OCI-LY3 (cell line): ENCODE measurements around the gene PGAP2.
A peak's percentile ranks its signal among the peaks of the same experiment; 100 is the strongest.
"Not testable (repeated sequence)": the region's sequence is repeated elsewhere in the genome, so short reads cannot be mapped to it uniquely, and the experiment has no call there.

Experiments used
- H2AFZ ChIP-seq: fragments of 200-600, 300-600 bp; shearing (Covaris generic); 2 replicates; pipeline ENCODE4 v1.6.0; 2014; ENCODE audit warnings: antibody characterized with exemption, low read depth, low read length
- H3K27ac ChIP-seq: fragments of 200-600, 300-600 bp; sonication (generic); 2 replicates; pipeline ENCODE4 v1.5.1; 2014; ENCODE audit warnings: mild to moderate bottlenecking, low read length, moderate library complexity, mixed read lengths
- H3K27me3 ChIP-seq: fragments of 200-600, 300-600 bp; sonication (generic); 2 replicates; pipeline ENCODE4 v1.6.1; 2014; ENCODE audit warnings: low read depth, low read length, mixed read lengths
- H3K36me3 ChIP-seq: fragments of 200-600, 300-600 bp; sonication (generic); replicated peaks from 2 replicates; pipeline ENCODE3; 2014; ENCODE audit warnings: low read depth, low read length, mixed read lengths
- H3K4me1 ChIP-seq: fragments of 300-600, 200-600 bp; sonication (generic); 2 replicates; pipeline ENCODE4 v1.6.1; 2014; ENCODE audit warnings: low read length, mixed read lengths
- H3K4me2 ChIP-seq: fragments of 200-600, 300-600 bp; sonication (generic); 2 replicates; pipeline ENCODE4 v1.6.1; 2014; ENCODE audit warnings: low read length, mixed read lengths
- H3K4me3 ChIP-seq: fragments of 300-600, 200-600 bp; sonication (generic); 2 replicates; pipeline ENCODE4 v1.5.1; 2014; ENCODE audit warnings: antibody characterized with exemption, mild to moderate bottlenecking, low read length, moderate library complexity
- H3K79me2 ChIP-seq: fragments of 300-600, 200-600 bp; shearing (Covaris generic); 2 replicates; pipeline ENCODE4 v1.6.1; 2014; ENCODE audit warnings: mild to moderate bottlenecking, low read length, mixed read lengths
- H3K9ac ChIP-seq: fragments of 300-600, 200-600 bp; shearing (Covaris generic); 2 replicates; pipeline ENCODE4 v1.6.0; 2014; ENCODE audit warnings: mild to moderate bottlenecking, low read length, moderate library complexity
- H3K9me3 ChIP-seq: fragments of 200-600, 300-600 bp; shearing (Covaris generic); 2 replicates; pipeline ENCODE4 v1.6.1; 2014; ENCODE audit warnings: low read length, mixed read lengths; ENCODE audit not compliant: insufficient read depth
- H4K20me1 ChIP-seq: fragments of 200-600, 300-600 bp; sonication (generic); 2 replicates; pipeline ENCODE4 v1.6.1; 2016; ENCODE audit warnings: low read length, mixed read lengths; ENCODE audit not compliant: insufficient read depth
- EZH2phosphoT487 ChIP-seq: fragments of 200-600 bp; shearing (Covaris generic); IDR thresholded peaks from 2 replicates; pipeline ENCODE4 v1.6.1; 2018; ENCODE audit warnings: antibody characterized with exemption, mixed run types, low read depth
- TF ChIP-seq, protein P1 (sequence below): fragments of 200-600, 300-600 bp; sonication (generic); IDR thresholded peaks from 2 replicates; pipeline ENCODE4 v1.5.1; 2014; ENCODE audit warnings: antibody characterized with exemption, low read length, low read depth

The PGAP2 gene

DNA sequence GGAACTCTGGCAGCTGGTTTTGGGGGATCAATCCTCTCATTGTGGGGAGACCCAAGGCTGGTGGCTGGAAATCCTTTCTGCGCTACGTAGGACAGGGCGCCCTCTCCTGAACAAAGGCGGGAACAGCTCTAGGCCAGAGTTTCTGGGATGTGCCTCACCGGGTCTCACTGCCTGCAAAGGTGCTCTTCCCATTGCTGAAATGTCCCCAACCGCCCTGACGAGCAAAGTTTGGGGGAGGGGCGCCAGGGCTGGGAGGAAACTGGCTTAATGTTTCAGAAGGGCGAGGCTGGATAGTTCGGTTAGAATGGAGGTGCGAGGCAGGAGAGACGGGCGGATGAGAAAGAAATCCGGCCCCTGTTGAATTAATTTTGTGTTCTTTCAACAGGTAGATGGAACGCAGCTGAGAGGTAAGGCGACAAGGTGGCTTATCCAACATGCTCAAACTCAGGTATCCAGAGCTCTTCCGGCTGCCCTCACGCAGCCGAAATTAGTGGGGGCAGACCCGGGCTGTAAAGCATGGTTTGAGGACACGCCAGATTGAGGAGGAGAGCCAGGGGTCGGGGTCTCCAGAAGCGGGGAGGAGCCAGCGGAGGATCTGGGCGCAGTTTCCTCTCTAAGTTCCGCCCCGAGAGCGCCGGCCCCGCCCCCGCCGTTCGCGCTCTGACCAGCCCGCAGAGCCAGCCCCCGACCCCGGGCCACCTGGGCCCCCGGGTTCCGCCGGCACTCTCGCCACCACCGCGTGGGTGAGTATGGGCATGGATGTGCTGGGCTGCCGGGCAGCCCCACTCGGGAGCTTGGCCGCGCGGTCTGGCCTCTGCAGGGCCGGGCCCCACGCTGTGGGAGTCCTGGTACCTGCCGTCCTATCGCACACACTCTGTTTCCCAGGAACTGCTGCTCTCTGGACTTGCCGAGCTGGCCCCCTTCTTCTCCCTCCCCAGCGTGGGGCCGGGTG lies at the start of gene PGAP2:
Gene PGAP2 (plus strand): TSS at position 652 of the 952 bp plus-strand sequence. CDS start 2,700 bp downstream, outside the sequence.
- Histone ChIP-seq H3K9ac (peak within 1 kb of the TSS; percentile 91), H3K27ac (peak within 1 kb of the TSS; percentile 43)

DNA sequence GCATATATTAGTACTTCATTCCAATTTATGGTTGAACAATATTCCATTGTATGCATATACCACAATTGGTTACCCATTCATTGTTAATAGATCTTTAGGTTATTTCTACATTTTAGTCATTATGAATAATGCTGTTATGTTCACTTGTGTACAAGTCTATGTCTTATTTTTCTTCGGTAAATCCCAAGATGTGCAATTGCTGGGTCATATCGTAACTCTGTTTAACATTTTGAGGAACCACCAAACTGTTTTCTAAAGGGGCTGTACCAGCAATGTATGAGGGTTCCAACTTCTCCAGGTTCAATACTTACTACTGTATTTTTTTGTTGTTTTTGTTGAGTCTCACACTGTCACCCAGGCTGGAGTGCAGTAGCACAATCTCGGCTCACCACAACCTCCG lies 44.1 kb upstream of the PGAP2 start:
- H4K20me1 ChIP-seq: no peaks in the 10 kb centered on the region

More for the DNA sequence above, at the start of gene PGAP2:
- H3K4me3 ChIP-seq: peak within 1 kb of the TSS; percentile 94
- H4K20me1 ChIP-seq: no peaks in the 10 kb centered on the region
- H3K27me3 ChIP-seq: no peaks in the 10 kb centered on the region
- H3K79me2 ChIP-seq: no peaks in the 10 kb centered on the region
- peaks cover 4% of the 10 kb centered on the region; the same call in 1 of the 2 replicates for H3K4me1 ChIP-seq
- no peak for TF ChIP-seq EZH2phosphoT487
- TF ChIP-seq, protein P1, sequence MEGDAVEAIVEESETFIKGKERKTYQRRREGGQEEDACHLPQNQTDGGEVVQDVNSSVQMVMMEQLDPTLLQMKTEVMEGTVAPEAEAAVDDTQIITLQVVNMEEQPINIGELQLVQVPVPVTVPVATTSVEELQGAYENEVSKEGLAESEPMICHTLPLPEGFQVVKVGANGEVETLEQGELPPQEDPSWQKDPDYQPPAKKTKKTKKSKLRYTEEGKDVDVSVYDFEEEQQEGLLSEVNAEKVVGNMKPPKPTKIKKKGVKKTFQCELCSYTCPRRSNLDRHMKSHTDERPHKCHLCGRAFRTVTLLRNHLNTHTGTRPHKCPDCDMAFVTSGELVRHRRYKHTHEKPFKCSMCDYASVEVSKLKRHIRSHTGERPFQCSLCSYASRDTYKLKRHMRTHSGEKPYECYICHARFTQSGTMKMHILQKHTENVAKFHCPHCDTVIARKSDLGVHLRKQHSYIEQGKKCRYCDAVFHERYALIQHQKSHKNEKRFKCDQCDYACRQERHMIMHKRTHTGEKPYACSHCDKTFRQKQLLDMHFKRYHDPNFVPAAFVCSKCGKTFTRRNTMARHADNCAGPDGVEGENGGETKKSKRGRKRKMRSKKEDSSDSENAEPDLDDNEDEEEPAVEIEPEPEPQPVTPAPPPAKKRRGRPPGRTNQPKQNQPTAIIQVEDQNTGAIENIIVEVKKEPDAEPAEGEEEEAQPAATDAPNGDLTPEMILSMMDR: peak; percentile 65
- H2AFZ ChIP-seq: peak within 1 kb of the TSS; percentile 99
- no peaks in the 10 kb centered on the region for H3K9me3 ChIP-seq
- H3K36me3 ChIP-seq: no peaks in the 10 kb centered on the region
- peak within 1 kb of the TSS; percentile 80 for H3K4me2 ChIP-seq

DNA sequence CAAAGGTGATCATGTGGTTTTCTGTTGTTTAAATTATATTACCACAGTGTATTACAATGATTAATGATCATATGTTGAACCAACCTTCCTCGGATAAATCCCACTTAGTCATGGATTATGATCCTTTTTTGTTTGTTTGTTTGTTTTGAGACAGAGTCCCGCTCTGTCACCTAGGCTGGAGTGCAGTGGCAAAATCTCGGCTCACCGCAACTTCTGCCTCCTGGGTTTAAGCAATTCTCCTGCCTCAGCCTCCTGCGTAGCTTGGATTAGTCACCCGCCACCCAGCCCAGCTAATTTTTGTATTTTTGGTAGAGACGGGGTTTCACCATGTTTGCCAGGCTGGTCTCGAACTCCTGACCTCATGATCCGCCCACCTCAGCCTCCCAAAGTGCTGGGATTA lies 41.5 kb upstream of the PGAP2 start:
- H3K9me3 ChIP-seq, H2AFZ ChIP-seq, H3K9ac ChIP-seq, H4K20me1 ChIP-seq, H3K79me2 ChIP-seq, H3K27ac ChIP-seq, H3K4me3 ChIP-seq, H3K27me3 ChIP-seq, H3K4me2 ChIP-seq: not testable (repeated sequence)
- peaks cover 25% of the 10 kb centered on the region for H3K4me1 ChIP-seq
- H3K36me3 ChIP-seq: peaks cover 60% of the 10 kb centered on the region

More for the DNA sequence above, 44.1 kb upstream of the PGAP2 start:
- no peaks in the 10 kb centered on the region for H3K9me3 ChIP-seq
- peak overlapping the region; percentile 46 for H3K27ac ChIP-seq
- H3K4me1 ChIP-seq: peaks cover 25% of the 10 kb centered on the region
- H3K79me2 ChIP-seq: peaks cover 8% of the 10 kb centered on the region; the same call in 1 of the 2 replicates
- peaks cover 62% of the 10 kb centered on the region for H3K36me3 ChIP-seq
- no peak overlapping the region for H3K4me3 ChIP-seq
- no peaks in the 10 kb centered on the region for H3K27me3 ChIP-seq
- H3K9ac ChIP-seq: no peak overlapping the region
- TF ChIP-seq, protein P1: no peak
- no peak for TF ChIP-seq EZH2phosphoT487
- no peak overlapping the region for H2AFZ ChIP-seq
- H3K4me2 ChIP-seq: peak overlapping the region; percentile 8; the same call in 1 of the 2 replicates

DNA sequence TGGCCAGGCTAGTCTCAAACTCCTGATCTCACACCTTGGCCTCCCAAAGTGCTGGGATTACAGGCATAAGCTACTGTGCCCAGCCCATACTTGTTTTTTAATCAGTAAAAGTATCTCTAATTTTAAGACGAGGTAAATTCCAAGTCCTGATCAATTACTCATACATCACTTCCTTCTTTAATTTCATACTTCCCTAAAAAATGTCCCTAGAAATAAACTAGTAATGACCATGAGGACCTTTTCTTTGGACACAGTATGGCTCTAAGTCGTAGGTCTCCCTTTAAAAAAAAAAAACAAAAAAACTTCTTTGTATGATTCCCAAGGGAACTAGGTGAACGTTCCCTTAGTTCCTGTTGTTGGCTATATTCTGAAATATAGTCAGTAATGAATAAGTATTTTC lies 40.8 kb upstream of the PGAP2 start:
- Histone ChIP-seq H2AFZ (no peak overlapping the region), H3K79me2 (peaks cover 8% of the 10 kb centered on the region; the same call in 1 of the 2 replicates), H3K9ac (no peak overlapping the region), H3K27ac (peak overlapping the region; percentile 9; the same call in 1 of the 2 replicates), H3K4me3 (no peak overlapping the region), H3K4me2 (no peak overlapping the region), H3K27me3 (no peaks in the 10 kb centered on the region), H3K4me1 (peaks cover 25% of the 10 kb centered on the region), H3K36me3 (peaks cover 60% of the 10 kb centered on the region), H3K9me3 (no peaks in the 10 kb centered on the region), H4K20me1 (no peaks in the 10 kb centered on the region)
- TF ChIP-seq EZH2phosphoT487: no peak
- TF ChIP-seq, protein P1: no peak
